Measurements from ENCODE around the gene TEX264. TPM values are rescaled to one million over a fixed set of nuclear protein-coding genes. Genes with fewer than 3 reads are reported as not detected.
"Not testable (repeated sequence)": the region's sequence is repeated elsewhere in the genome, so short reads cannot be mapped to it uniquely, and the experiment has no call there.

Gene TEX264, protein sequence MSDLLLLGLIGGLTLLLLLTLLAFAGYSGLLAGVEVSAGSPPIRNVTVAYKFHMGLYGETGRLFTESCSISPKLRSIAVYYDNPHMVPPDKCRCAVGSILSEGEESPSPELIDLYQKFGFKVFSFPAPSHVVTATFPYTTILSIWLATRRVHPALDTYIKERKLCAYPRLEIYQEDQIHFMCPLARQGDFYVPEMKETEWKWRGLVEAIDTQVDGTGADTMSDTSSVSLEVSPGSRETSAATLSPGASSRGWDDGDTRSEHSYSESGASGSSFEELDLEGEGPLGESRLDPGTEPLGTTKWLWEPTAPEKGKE
- polyA plus RNA-seq (ENCODE audit: insufficient read length), result 21.7 TPM

DNA sequence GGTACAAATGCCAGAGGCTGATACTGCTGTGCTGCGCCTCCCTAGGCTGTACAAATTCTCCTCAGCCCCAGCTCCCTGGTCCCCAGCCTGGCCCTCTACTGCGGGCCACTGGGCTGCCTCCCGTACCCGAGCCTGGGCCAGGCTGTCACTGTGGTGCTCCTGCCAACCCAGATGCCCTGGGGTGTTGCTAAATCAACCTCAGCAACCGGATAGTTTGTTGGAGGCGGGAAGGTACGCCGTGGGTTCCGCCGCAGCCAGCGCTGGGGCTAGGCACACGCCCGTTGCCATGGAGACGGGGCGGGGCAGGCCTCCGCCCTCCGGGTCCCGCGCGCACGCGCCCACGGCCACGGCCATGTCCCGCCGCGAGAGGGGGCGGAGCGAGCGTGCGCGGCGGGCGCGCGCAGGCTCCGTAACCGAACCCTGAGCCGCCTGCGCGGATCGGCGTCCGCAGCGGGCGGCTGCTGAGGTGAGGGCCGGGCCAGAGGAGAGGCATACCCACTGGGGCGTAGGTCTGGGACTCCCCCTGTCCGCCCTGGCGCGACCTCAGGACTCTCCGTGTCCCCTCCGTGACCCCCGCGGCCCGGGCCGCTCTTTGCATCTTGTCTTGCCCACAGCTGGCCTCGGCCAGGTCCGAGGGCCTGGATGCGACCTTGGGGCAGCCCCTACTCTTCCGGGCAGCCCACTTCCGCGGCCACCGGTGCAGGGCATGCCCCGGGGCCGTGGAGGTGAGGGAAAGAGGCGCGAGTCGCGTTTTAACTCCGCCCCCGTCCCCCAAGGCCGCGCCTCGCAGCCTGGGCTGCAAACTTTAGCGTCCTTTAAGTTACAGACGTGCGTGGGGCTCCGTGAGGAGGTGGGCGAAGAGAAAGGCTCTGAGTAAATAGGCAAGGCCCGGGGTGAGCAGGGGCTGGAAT lies at the start of gene TEX264:
TEX264 (plus strand) TSS at position 430 of the 911 bp plus-strand sequence. CDS start 3,053 bp downstream, outside the sequence.
- peak; percentile 52 for DNase-seq (ENCODE audit: low read depth)

DNA sequence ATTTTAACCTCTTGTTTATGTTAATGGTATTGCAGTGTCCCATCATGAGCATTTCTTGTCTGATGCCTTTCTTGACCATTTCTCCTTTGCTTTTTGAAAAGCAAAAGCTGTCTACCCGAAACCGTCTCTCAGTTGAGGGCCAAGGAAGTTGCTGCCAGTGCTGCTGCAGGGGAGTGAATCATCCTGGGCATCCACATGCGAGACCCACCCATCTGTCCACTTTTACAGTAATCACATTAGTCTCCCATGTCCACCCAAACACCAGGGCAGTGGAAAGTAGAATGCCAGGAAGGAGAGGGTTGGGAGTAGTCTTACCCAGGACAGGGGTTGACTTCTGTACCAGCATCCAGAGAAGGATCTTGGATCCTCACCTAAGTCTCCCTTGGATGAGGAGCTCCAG lies 48.6 kb upstream of the TEX264 start:
- DNase-seq (ENCODE audit: low read depth), result no peak

DNA sequence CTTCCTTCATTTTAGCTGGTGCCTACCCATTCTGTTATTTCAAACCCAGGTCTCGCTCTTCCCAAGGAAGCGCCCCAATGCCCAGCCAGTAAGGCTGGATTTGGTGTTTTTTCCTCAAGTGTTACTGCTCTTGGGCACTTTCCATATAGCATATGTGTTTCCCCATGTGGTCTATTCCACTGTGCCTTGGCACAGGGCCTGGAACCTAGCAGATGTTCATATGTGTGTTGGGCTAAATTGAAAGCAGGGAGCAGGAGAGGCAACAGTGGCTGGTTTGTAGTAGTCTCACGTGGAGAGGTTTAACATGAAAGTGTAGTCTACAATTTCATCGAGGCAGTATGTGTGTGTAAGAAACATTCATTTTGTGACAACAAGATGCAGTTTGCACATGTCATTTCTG lies 48.2 kb upstream of the TEX264 start:
- DNase-seq (ENCODE audit: low read depth), result peak; percentile 28

DNA sequence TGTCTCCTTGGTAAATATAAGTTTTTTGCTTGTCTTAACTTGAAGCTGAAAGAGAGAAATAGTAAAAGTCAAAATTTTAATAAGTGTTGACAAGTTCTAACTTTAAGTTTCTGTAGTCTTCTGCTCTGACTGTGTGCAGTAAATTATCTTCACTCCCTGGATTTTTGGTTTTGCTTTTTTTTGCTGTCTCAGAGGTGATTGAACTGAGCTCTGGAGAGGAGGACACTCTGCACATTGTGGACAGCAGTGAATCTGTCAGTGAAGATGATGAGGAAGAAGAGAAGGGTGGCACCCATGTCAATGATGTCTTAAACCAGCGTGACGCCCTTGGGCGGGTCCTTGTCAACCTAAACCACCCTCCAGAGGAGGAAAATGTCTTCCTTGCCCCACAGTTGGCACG lies 40.5 kb upstream of the TEX264 start:
- no peak for DNase-seq (ENCODE audit: low read depth)

DNA sequence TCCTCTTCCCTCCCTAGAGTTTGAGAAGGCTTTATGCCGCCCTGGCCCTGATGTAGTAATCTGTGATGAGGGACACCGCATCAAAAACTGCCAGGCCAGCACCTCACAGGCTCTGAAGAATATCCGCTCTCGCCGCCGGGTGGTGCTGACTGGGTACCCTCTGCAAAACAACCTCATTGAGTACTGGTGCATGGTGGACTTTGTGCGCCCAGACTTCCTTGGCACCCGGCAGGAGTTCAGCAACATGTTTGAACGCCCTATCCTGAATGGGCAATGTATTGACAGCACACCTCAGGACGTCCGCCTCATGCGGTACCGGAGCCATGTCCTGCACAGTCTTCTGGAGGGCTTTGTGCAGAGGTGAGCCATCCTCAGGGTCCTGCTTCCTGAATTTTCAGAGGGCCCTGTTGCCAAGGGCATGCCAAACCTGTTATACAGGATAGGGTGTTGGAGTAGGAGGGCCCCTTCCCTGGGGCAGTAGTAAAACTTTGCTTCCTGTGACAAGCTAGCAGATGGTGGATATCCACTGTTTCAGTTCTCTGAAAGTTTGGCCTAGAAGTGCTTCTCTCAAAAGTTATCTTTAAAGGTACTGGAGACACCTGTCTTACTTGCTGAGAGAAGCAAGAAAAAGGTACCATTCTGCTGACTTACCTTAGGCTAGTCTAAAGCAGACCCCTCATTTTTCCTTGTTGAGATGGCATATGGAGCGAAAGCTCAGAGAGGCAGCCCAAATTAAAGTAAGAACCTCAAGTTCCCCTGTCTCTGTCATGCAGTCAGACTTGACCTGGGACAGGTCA lies 33.7 kb upstream of the TEX264 start:
- no peak for DNase-seq (ENCODE audit: low read depth)

DNA sequence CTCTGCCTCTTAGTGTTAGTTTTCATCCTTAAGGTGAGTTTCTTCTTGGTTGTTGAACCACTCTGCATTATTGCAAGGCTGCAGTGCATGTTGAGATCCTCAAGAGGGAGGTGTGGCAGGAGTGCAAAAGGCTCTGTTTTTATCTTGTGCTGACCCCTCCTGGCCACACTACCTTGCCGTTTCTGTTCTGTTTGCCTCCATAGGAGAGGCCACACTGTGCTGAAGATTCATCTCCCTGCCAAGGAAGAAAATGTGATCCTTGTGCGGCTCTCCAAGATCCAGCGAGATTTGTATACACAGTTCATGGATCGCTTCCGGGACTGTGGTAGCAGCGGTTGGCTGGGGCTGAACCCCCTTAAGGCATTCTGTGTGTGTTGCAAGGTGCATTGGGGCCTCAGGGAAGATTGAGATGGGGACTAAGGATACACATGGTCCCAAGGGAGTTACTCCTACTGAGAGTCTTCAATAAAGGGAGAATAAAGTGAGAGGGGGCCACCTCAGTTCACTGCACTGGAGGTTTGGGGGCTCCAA lies 33.0 kb upstream of the TEX264 start:
- DNase-seq (ENCODE audit: low read depth), result peak; percentile 6

DNA sequence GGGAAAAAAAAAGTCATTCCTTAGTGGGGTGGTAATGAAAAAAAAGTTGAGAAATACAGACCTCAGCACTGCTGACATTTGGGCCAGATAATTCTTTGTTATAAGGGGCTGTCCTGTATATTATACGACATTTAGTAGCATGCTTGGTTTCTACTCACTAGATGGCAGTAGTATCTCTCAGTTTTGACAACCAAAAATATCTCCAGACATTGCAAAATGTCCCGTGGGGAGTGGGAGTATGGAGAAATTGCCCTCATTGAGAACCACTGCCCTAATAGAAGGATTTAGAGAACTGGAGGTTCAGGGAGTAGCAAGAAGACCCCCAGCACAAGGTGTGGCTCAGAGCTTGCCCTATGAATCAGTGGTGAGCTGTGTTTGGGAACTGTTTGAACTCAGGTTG lies 28.6 kb upstream of the TEX264 start:
- peak; percentile 2 for DNase-seq (ENCODE audit: low read depth)

DNA sequence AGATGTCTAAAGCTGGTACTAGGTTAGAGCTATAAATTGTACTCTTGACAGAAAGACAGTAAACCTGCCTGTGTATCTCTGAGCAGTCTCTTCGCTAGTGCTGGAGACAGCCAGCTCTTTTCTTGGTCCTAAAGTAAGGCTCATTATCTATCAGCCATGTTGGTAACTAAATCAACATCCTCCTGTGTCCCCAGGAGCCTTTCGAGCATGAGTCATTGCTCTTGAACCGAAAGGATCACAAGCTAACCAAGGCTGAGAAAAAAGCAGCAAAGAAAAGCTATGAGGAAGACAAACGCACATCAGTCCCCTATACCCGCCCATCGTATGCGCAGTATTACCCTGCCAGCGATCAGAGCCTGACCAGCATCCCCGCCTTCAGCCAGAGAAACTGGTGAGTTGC lies 25.0 kb upstream of the TEX264 start:
- no peak for DNase-seq (ENCODE audit: low read depth)

DNA sequence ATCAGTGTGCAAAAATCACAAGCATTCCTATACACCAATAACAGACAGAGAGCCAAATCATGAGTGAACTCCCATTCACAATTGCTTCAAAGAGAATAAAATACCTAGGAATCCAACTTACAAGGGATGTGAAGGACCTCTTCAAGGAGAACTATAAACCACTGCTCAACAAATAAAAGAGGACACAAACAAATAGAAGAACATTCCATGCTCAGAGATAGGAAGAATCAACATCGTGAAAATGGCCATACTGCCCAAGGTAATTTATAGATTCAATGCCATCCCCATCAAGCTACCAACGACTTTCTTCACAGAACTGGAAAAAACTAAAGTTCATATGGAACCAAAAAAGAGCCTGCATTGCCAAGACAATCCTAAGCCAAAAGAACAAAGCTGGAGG lies 18.9 kb upstream of the TEX264 start:
- not testable (repeated sequence) for DNase-seq (ENCODE audit: low read depth)

DNA sequence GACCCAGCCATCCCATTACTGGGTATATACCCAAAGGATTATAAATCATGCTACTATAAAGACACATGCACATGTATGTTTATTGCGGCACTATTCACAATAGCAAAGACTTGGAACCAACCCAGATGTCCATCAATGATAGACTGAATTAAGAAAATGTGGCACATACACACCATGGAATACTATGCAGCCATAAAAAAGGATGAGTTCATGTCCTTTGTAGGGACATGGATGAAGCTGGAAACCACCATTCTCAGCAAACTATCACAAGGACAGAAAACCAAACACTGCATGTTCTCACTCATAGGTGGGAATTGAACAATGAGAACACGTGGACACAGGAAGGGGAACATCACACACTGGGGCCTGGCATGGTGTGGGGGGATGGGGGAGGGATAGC lies 17.6 kb upstream of the TEX264 start:
- DNase-seq (ENCODE audit: low read depth), result not testable (repeated sequence)

DNA sequence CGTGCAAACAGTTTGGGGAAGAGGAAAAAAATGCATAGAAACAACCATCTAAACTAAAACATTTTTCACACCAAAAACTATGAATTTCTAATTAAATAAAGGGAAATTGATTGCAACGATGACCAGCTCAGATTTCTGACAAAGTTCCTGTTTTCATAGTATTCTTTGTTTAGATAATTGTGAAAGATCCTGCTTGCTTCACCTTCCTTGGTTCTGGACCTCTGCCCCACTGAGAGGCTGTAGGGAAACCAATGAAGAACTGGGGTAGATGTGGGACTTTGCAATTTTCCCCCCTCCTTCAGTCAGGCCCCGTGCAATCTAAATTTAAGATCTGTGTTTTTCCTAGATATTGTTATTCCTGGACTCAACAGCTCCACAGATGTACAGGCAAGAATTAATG lies 13.8 kb upstream of the TEX264 start:
- DNase-seq (ENCODE audit: low read depth), result no peak

DNA sequence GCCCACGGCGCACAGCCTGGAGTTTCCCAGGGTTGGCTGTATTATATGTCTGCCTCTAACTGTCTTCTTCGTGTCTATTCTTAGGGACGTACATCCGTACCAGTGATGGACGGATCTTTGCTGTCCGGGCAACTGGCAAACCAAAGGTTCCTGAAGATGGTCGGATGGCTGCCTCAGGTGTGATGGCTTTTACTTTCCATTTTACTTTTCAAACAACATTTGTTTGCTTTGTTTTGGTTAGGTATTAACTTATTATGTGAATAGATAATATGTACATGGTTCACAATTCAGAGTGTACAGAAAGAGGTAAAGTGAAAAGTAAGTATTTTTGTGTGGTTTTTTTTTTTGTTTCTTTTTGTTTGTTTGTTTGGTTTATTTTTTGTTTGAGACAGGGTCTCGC lies 11.1 kb upstream of the TEX264 start:
- no peak for DNase-seq (ENCODE audit: low read depth)

DNA sequence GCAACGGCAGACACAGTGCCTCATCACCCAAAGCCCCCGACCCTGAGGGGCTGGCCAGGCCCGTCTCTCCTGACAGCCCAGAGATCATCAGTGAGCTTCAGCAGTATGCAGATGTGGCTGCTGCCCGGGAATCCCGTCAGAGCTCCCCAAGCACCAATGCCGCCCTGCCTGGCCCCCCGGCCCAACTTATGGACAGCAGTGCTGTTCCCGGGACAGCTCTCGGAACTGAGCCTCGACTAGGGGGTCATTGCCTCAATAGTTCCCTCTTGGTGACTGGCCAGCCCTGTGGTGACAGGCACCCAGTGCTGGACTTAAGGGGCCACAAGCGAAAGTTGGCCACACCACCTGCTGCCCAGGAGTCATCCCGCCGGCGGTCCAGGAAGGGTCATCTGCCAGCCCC lies 8.6 kb upstream of the TEX264 start:
- no peak for DNase-seq (ENCODE audit: low read depth)

DNA sequence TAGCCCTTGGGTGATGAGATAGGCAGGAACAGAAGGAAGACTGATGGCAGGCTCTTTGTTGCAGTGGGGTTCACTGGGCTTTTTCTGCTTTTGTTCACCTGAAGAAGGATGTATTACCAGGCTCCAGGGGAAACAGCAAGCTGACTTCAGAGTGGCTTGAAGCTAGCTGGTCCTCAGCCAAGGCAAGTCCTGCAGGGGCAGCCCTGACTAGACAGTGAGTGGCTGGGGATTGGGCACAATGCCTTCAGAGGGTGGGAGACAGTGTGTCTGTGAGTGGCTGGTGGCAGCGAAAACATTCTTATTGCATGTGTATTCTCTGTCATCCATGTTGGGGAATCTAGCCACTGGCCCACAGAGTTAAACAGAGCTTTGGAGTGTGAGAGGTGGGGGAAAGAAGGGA lies 2.3 kb upstream of the TEX264 start:
- DNase-seq (ENCODE audit: low read depth), result no peak

DNA sequence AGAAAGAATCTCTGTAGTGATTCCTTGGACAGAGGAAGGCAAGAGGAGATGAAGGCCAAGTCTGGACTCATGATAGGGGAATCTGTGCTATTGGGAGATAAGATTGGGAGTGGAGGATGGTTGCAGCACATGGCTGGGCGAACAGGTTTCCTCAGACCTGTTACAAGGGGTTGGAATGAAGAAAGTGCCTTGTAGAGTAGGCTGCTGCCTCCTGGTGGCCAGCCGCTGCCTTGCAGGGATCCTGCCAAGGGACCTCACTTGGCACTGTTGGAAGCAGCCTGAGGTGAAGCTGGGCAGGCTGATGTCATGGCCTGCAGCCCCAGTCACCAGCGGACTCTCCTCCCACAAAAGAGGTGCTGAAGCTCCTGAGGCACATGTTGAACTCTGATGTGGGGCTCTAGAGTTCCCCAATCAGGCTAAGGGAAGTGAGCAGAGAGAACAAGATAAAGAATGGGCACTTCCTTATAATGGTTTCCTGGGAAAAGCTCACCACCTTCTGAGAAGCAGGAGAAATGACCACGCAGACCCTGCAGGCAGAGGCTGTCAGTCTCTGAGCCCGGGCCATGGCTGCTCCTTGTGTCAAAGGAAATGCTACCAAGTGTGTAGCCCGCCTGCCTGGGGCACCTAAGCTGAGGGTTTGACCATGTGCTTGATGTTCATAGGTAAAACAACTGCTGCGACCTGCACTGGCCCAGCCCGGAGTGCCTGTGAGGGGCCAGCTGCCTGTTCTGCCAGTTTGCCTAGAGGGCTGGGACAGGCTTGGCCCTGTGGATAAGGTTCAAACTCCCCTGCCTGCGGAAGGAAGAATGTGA lies 1.6 kb upstream of the TEX264 start:
- no peak for DNase-seq (ENCODE audit: low read depth)

DNA sequence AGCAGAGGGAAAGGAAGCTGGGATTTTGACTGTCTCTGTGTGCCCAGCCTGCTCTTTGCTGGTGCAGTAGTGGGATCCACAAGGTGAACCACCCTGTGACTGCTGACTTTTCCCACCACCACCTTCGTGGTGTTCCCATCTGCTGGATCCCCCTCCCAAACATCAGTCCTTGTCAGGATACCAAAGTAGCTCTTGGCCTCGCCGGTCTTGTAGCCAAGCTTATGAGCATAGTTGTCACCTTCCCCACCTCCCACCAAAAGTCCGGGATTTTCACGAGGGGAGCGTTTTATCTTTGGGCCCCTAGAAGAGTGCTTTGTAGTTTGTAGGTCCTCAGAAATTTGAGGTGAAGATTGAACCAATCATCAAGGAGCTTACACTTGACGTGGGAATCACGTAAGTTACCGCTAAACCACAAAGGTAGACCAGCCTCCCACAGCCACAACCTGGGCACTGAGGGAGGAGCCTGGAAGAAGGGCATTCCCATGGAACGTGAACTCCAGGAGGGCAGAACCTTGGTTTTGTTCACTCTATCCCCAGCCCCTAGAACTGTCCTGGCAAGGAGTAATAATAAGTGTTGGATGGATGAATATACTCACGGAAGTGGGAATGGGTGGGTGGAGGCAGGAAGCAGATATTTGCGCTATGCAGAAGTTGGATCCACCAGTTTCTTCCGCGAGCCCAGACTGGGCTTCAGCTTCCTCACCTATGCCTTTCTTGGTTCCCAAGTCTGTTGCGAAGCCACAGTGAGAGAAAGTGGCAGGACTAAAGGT lies 814 bp upstream of the TEX264 start:
- no peak for DNase-seq (ENCODE audit: low read depth)

DNA sequence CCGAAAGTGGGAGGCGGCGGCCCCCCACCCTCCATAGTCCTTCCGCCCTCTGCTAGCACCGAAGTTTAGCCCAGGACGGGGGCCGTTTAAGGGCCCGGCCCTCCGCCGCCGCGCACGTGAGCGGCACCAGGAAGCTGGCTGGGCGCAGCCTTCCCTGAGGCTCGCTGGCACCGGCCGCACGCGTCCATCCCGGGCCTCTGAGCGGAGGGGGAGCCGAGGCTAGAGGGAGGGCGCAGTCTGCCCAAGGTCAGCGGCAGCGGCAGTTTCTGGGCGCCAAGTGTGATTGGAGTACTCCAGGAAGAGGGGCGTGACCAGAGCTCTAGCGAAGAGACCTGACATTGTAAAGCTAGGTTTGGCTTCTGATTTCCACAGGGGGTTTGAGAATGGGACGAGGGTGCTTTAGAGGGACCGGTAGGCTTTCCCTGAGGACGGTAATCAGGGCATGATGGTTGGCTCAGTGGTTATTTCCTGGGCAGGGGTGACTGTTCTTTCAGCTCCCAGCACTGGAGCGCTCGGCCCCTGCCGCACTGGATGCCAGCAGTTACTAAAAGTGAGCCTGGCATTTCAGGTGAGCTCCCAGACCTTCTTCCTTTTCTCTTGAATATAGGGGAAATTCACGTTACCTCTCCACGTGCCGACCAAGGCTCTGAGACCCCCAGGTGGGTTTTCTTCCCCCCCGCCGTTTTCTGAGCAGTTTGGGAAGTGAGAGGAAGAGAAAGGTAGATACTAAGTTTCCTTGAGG lies 853 bp downstream of the TEX264 start:
- DNase-seq (ENCODE audit: low read depth), result no peak

DNA sequence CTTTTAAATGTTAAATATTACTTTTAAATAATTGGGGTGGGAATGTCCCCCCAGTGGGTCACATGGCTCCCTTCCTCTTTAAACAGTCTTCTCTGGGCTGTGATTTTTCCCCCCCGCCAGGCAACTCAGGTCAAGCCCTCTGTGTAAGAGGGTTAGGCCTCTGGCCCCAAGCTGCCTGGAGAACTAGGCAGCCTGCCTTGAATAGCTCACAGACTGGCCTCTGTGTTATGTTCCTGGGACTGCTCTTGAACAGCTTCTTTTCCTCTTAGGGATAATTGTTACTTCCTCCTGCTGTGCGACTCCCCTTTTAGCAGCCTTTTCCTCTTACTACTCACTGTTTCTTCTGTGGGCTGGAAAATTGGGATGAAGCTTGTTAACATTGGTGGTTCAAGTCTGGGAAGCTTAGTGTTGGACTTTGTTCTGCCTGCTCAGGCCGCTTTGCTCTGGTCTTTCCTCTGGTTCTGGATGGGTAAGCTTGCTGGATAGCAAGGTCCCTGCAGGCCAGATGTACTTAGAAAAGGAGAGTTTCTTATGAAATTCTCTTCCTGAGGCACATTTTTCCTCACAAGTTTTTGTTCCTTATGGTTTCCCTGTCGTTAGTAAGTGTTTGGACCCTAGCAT lies 2.2 kb downstream of the TEX264 start:
- DNase-seq (ENCODE audit: low read depth), result no peak
